ENCODE results near the gene PICALM. TPM values are rescaled to one million over a fixed set of nuclear protein-coding genes. Genes with fewer than 3 reads are reported as not detected.

The PICALM gene
- total RNA-seq, 3 donors from 2014 or later: 96.2 to 105 (median 97.6) TPM

DNA sequence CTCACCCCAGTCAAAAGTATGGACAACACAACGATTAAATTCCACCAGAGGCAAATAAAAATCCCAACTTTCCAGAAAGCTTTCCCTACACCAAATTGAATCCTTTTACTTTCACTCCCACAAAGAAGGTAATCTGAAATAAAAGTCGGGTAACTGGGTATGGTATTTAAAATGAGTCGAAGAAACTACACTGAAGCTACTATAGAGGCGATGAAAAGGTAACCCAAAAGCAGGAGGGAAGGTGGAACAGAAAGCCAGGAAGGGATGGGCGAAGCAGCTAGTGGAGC is 1.1 kb downstream of the PICALM start:
- Mint-ChIP-seq H3K36me3 (ENCODE audit: insufficient read depth) (peaks cover 15% of the 10 kb centered on the region), H3K27me3 (ENCODE audit: low read depth) (no peaks in the 10 kb centered on the region), H3K4me3 (peak overlapping the region; percentile 100), H3K9me3 (no peaks in the 10 kb centered on the region), H3K4me1 (ENCODE audit: low read depth) (peaks cover 39% of the 10 kb centered on the region)
- ATAC-seq (no peak), DNase-seq (no peak)

- ATAC-seq: peak; percentile 4 to 6
- H3K4me1 Mint-ChIP-seq (ENCODE audit: low read depth): peaks cover 43% of the 10 kb centered on the region
Observed at GRCh38 chr11:86067009-86067850, 1.7 kb downstream of the PICALM start.

DNA sequence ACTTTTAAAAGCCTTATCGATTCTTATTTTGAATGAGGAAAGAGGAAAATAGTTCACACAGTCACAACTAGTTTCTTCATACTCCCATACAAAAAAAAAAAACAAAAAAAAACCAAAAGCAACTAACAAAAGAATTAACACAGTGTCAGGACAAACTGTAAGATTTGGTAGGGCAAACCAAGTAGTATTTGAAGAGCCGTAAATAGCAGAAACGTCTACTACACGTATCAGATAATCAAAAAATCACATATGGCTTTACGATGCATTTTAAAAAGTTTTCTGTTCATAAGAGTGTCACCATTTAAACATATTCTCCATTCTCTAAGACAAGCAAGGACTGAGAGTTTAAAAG is 2.3 kb downstream of the PICALM start:
- DNase-seq (no peak), ATAC-seq (no peak)
- H3K4me1 Mint-ChIP-seq (ENCODE audit: low read depth): peaks cover 48% of the 10 kb centered on the region
- H3K27me3 Mint-ChIP-seq (ENCODE audit: low read depth): no peaks in the 10 kb centered on the region
- H3K9me3 Mint-ChIP-seq: no peaks in the 10 kb centered on the region
- H3K4me3 Mint-ChIP-seq: peak overlapping the region; percentile 100
- H3K36me3 Mint-ChIP-seq (ENCODE audit: insufficient read depth): peaks cover 19% of the 10 kb centered on the region

More at GRCh38 chr11:86067009-86067850, 1.7 kb downstream of the PICALM start:
- Mint-ChIP-seq H3K27me3 (ENCODE audit: low read depth) (no peaks in the 10 kb centered on the region), H3K4me3 (peak overlapping the region; percentile 100), H3K9me3 (no peaks in the 10 kb centered on the region), H3K36me3 (ENCODE audit: insufficient read depth) (peaks cover 15% of the 10 kb centered on the region)
- no peak for DNase-seq

DNA sequence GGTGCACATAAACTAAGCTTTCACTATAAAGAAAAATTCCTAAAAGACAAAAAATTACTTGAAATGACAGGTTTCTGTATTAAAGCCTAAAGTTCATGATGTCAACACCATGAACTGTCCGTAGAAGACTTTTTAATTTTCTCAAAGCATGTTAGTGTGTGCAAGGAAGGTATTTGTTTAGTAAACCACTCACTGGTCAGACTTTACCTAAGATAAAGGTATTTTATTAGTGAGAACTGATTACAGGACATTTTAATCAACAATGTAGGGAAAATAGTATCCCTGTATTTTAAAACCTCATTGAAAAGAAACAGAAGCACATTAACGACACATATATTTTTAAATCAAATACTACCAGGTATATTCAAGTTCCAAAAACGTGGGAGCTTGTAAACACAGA is 2.9 kb downstream of the PICALM start:
- no peak for DNase-seq
- Mint-ChIP-seq H3K9me3 (no peaks in the 10 kb centered on the region), H3K4me1 (ENCODE audit: low read depth) (peaks cover 53% of the 10 kb centered on the region), H3K36me3 (ENCODE audit: insufficient read depth) (peaks cover 22% of the 10 kb centered on the region), H3K4me3 (peak overlapping the region; percentile 100), H3K27me3 (ENCODE audit: low read depth) (no peaks in the 10 kb centered on the region)
- ATAC-seq: no peak

DNA sequence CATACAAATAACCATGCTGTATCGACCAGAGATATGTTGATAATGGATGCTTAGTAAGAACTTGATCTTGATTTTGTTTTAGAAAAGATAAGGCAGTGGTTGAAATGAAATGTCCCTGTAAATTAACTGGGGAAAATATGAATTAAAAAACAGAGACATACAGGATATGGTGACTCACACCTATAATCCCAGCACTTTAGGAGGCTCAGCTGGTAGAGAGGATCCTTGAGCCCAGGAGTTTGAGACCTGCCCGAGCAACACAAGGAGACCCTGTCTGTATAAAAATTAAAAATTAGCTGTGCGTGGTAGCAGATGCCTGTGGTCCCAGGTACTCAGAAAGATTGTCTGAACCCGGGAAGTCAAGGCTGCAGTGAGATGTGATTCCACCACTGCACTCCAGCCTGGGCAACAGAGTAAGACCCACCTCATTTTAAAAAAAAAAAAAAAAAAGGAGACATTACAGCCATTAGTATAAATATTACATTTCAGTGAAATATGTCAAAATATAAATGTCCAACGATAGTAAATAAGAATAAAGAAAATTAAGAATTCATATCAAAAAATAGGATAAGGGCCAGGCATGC is 4.6 kb downstream of the PICALM start:
- no peaks in the 10 kb centered on the region for H3K27me3 Mint-ChIP-seq (ENCODE audit: low read depth)
- H3K4me3 Mint-ChIP-seq: peak overlapping the region; percentile 100
- DNase-seq (no peak), ATAC-seq (no peak)
- peaks cover 32% of the 10 kb centered on the region for H3K36me3 Mint-ChIP-seq (ENCODE audit: insufficient read depth)
- H3K9me3 Mint-ChIP-seq: no peaks in the 10 kb centered on the region
- peaks cover 56% of the 10 kb centered on the region for H3K4me1 Mint-ChIP-seq (ENCODE audit: low read depth)

GRCh38 chr11:86063536-86063935 is 5.3 kb downstream of the PICALM start:
- peaks cover 32% of the 10 kb centered on the region for H3K36me3 Mint-ChIP-seq (ENCODE audit: insufficient read depth)
- no peak for ATAC-seq

DNA sequence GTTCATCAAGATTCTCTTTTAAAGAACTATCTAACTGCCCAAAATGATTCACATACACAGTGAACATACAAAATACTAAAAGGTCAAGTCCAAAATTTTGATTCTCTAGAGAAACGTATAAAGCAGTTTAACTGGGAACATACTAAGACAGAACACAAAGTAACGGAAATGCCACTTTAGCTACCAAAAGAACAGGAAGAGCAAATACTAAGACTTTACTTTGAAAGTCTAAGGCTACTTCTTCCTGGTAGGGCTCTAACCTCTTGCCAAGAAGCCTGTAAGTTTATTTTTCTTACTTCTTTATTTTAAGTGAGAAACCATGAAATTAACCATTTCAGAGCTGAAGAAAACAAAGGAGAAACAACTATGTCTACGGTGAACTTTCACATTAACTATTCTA is 6.2 kb downstream of the PICALM start:
- ATAC-seq (no peak), DNase-seq (no peak)
- Mint-ChIP-seq H3K36me3 (ENCODE audit: insufficient read depth) (peaks cover 29% of the 10 kb centered on the region), H3K9me3 (no peaks in the 10 kb centered on the region), H3K4me3 (peak overlapping the region; percentile 75), H3K27me3 (ENCODE audit: low read depth) (no peaks in the 10 kb centered on the region), H3K4me1 (ENCODE audit: low read depth) (peaks cover 72% of the 10 kb centered on the region)

More at GRCh38 chr11:86063536-86063935, 5.3 kb downstream of the PICALM start:
- Mint-ChIP-seq H3K4me1 (ENCODE audit: low read depth) (peaks cover 64% of the 10 kb centered on the region), H3K27me3 (ENCODE audit: low read depth) (no peaks in the 10 kb centered on the region), H3K9me3 (no peaks in the 10 kb centered on the region), H3K4me3 (peak overlapping the region; percentile 100)
- no peak for DNase-seq

- Mint-ChIP-seq H3K4me1 (ENCODE audit: low read depth) (peaks cover 80% of the 10 kb centered on the region), H3K27me3 (ENCODE audit: low read depth) (no peaks in the 10 kb centered on the region), H3K36me3 (ENCODE audit: insufficient read depth) (peaks cover 27% of the 10 kb centered on the region), H3K4me3 (peak overlapping the region; percentile 75), H3K9me3 (no peaks in the 10 kb centered on the region)
- DNase-seq (no peak), ATAC-seq (no peak)
Observed at GRCh38 chr11:86061483-86062205, 7.2 kb downstream of the PICALM start.

GRCh38 chr11:86060544-86060943 is 8.3 kb downstream of the PICALM start:
- Mint-ChIP-seq H3K9me3 (no peaks in the 10 kb centered on the region), H3K27me3 (ENCODE audit: low read depth) (no peaks in the 10 kb centered on the region), H3K4me1 (ENCODE audit: low read depth) (peaks cover 88% of the 10 kb centered on the region), H3K36me3 (ENCODE audit: insufficient read depth) (peaks cover 22% of the 10 kb centered on the region), H3K4me3 (peak overlapping the region; percentile 64)
- ATAC-seq (no peak), DNase-seq (no peak)

DNA sequence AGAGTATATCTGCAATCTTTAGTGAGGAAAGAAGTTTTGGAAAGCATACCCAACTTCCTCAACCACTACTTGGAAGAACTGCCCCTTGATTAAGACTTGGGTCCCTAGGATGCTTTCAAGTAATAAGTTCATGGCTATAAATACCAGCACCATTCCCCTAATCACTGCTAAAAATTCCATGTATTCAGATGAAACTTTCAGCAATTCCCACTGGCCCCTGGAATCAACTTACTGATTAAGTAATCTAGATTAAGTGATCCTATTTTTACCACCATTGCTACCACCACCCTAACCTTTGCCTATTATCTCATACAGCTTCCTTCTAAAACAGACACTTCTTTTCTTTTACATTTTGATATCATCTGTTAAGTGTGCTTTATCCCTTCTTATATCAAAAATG is 10.5 kb downstream of the PICALM start:
- H3K36me3 Mint-ChIP-seq (ENCODE audit: insufficient read depth): peaks cover 25% of the 10 kb centered on the region
- H3K4me3 Mint-ChIP-seq: no peak overlapping the region
- H3K4me1 Mint-ChIP-seq (ENCODE audit: low read depth): peaks cover 91% of the 10 kb centered on the region

GRCh38 chr11:86056351-86056854 is 12.5 kb downstream of the PICALM start:
- Mint-ChIP-seq H3K4me3 (no peak overlapping the region), H3K36me3 (ENCODE audit: insufficient read depth) (peaks cover 30% of the 10 kb centered on the region)
- no peak for ATAC-seq

More for the DNA sequence above, 10.5 kb downstream of the PICALM start:
- ATAC-seq (no peak), DNase-seq (no peak)
- H3K27me3 Mint-ChIP-seq (ENCODE audit: low read depth): no peaks in the 10 kb centered on the region
- no peaks in the 10 kb centered on the region for H3K9me3 Mint-ChIP-seq

GRCh38 chr11:86052693-86053641 is 15.9 kb downstream of the PICALM start:
- peaks cover 88% of the 10 kb centered on the region for H3K4me1 Mint-ChIP-seq (ENCODE audit: low read depth)
- no peak for ATAC-seq
- DNase-seq: no peak
- peaks cover 18% of the 10 kb centered on the region for H3K36me3 Mint-ChIP-seq (ENCODE audit: insufficient read depth)
- H3K9me3 Mint-ChIP-seq: peaks cover 8% of the 10 kb centered on the region
- peak overlapping the region; percentile 16 for H3K4me3 Mint-ChIP-seq
- no peaks in the 10 kb centered on the region for H3K27me3 Mint-ChIP-seq (ENCODE audit: low read depth)

More at GRCh38 chr11:86056351-86056854, 12.5 kb downstream of the PICALM start:
- H3K9me3 Mint-ChIP-seq: peaks cover 8% of the 10 kb centered on the region
- no peaks in the 10 kb centered on the region for H3K27me3 Mint-ChIP-seq (ENCODE audit: low read depth)
- DNase-seq: no peak
- H3K4me1 Mint-ChIP-seq (ENCODE audit: low read depth): peaks cover 94% of the 10 kb centered on the region

GRCh38 chr11:86050196-86050709 is 18.6 kb downstream of the PICALM start:
- H3K4me3 Mint-ChIP-seq: no peak overlapping the region
- DNase-seq (no peak), ATAC-seq (no peak)
- H3K27me3 Mint-ChIP-seq (ENCODE audit: low read depth): no peaks in the 10 kb centered on the region
- H3K9me3 Mint-ChIP-seq: peaks cover 8% of the 10 kb centered on the region
- H3K36me3 Mint-ChIP-seq (ENCODE audit: insufficient read depth): peaks cover 16% of the 10 kb centered on the region
- peaks cover 92% of the 10 kb centered on the region for H3K4me1 Mint-ChIP-seq (ENCODE audit: low read depth)
